Trophoblast cell (in vitro differentiated cells and primary cell): ENCODE measurements around the gene PHC1. TPM values are rescaled to one million over a fixed set of nuclear protein-coding genes. Genes with fewer than 3 reads are reported as not detected.
"Not testable (repeated sequence)": the region's sequence is repeated elsewhere in the genome, so short reads cannot be mapped to it uniquely, and the experiment has no call there.

Source experiments
- DNase-seq, 2 donors: peaks; one replicate each; pipeline ENCODE4 v3.0.0-alpha.2; 2016
- H2AFZ ChIP-seq: 2 replicates; pipeline ENCODE4 v1.6.1; 2013; ENCODE audit warnings: low read length, moderate library complexity, mild to moderate bottlenecking; ENCODE audit not compliant: insufficient read depth, poor library complexity
- H2AK5ac ChIP-seq: 2 replicates; pipeline ENCODE4 v1.6.1; 2013; ENCODE audit warnings: mild to moderate bottlenecking, low read length
- H2BK120ac ChIP-seq: 2 replicates; pipeline ENCODE4 v1.6.1; 2013; ENCODE audit warnings: low read length, mild to moderate bottlenecking, moderate library complexity; ENCODE audit not compliant: insufficient read depth, poor library complexity
- H2BK12ac ChIP-seq: 2 replicates; pipeline ENCODE4 v1.6.1; 2013; ENCODE audit warnings: mild to moderate bottlenecking, low read length, moderate library complexity
- H2BK5ac ChIP-seq: 2 replicates; pipeline ENCODE4 v1.6.1; 2013; ENCODE audit warnings: low read length, low read depth, moderate library complexity, mild to moderate bottlenecking; ENCODE audit not compliant: poor library complexity
- H3K14ac ChIP-seq: 2 replicates; pipeline ENCODE4 v1.6.1; 2013; ENCODE audit warnings: mild to moderate bottlenecking, low read length
- H3K18ac ChIP-seq: 2 replicates; pipeline ENCODE4 v1.6.1; 2013; ENCODE audit warnings: mild to moderate bottlenecking, low read length
- H3K23ac ChIP-seq: 2 replicates; pipeline ENCODE4 v1.6.1; 2013; ENCODE audit warnings: low read length
- H3K27ac ChIP-seq: 2 replicates; pipeline ENCODE4 v1.5.1; 2013; ENCODE audit warnings: low read depth, mild to moderate bottlenecking, inconsistent platforms, low read length, moderate library complexity
- H3K27me3 ChIP-seq: 2 replicates; pipeline ENCODE4 v1.6.1; 2013; ENCODE audit warnings: inconsistent platforms, mild to moderate bottlenecking, low read length, moderate library complexity; ENCODE audit not compliant: insufficient read depth
- H3K36me3 ChIP-seq, 2 experiments: 1 replicate in 1 of 2; 2 replicates in 1 of 2; pipeline ENCODE4 v1.6.1; 2013; ENCODE audit warnings: low read length in 2 of 2, mild to moderate bottlenecking in 2 of 2, moderate library complexity in 1 of 2; ENCODE audit not compliant: insufficient read depth in 2 of 2, control insufficient read depth in 1 of 2
- H3K4ac ChIP-seq: 2 replicates; pipeline ENCODE4 v1.6.1; 2013; ENCODE audit warnings: low read depth, mild to moderate bottlenecking, low read length, moderate library complexity
- H3K4me1 ChIP-seq, 2 experiments: 1 replicate in 1 of 2; 2 replicates in 1 of 2; pipeline ENCODE4 v1.6.1; 2013; ENCODE audit warnings: low read length in 2 of 2, mild to moderate bottlenecking in 2 of 2, moderate library complexity in 1 of 2; ENCODE audit not compliant: insufficient read depth in 2 of 2, control insufficient read depth in 1 of 2
- H3K4me2 ChIP-seq: 2 replicates; pipeline ENCODE4 v1.6.1; 2013; ENCODE audit warnings: inconsistent platforms, mild to moderate bottlenecking, low read length, moderate library complexity
- H3K4me3 ChIP-seq: 2 replicates; pipeline ENCODE4 v1.5.1; 2013; ENCODE audit warnings: mild to moderate bottlenecking, low read depth, low read length, inconsistent platforms
- H3K79me1 ChIP-seq: one replicate; pipeline ENCODE4 v1.6.1; 2013; ENCODE audit warnings: low read length
- H3K79me2 ChIP-seq: 2 replicates; pipeline ENCODE4 v1.6.1; 2013; ENCODE audit warnings: low read length, mild to moderate bottlenecking; ENCODE audit not compliant: control insufficient read depth, insufficient read depth, poor library complexity
- H3K9ac ChIP-seq: 2 replicates; pipeline ENCODE4 v1.6.1; 2013; ENCODE audit warnings: mild to moderate bottlenecking, low read length
- H3K9me3 ChIP-seq: 2 replicates; pipeline ENCODE4 v1.6.1; 2013; ENCODE audit warnings: low read depth, mild to moderate bottlenecking, control low read depth, inconsistent platforms, low read length; ENCODE audit not compliant: insufficient read depth
- H4K12ac ChIP-seq: 2 replicates; pipeline ENCODE4 v1.6.1; 2013; ENCODE audit warnings: low read depth, mild to moderate bottlenecking, low read length, moderate library complexity
- H4K8ac ChIP-seq: 2 replicates; pipeline ENCODE4 v1.6.1; 2013; ENCODE audit warnings: low read depth, mild to moderate bottlenecking, low read length, moderate library complexity
- H4K91ac ChIP-seq: one replicate; pipeline ENCODE4 v1.6.1; 2013; ENCODE audit warnings: low read depth, mild to moderate bottlenecking, low read length, moderate library complexity
- WGBS: extraction: QIAGEN DNeasy Blood & Tissue Kit; methylation state at CpG from one replicate; pipeline ENCODE4 v1.1.7; 2013; ENCODE audit warnings: missing lambda C conversion rate; ENCODE audit not compliant: insufficient read length, insufficient coverage; ENCODE audit errors: extremely low coverage; 5-methylcytosine and 5-hydroxymethylcytosine counted together
- polyA plus RNA-seq: library from polyadenylated mRNA; stranded (reverse); fragments of 200-250 nt; gene quantifications from 2 replicates; pipeline ENCODE4 v1.2.3, GENCODE V29; 2013

The PHC1 gene
- 79.9 and 84.1 TPM in 2 replicates for polyA plus RNA-seq

GRCh38 chr12:8914033-8914715 lies at the start of gene PHC1:
PHC1 (plus strand) TSS chr12:8914509; CDS start chr12:8917678, 3,169 bp downstream.
- no CpG with 5 or more reads among the region's 57 CpGs for WGBS
- not testable (repeated sequence) for H3K4me1 ChIP-seq, H3K23ac ChIP-seq, H3K36me3 ChIP-seq, H3K27me3 ChIP-seq, H3K79me2 ChIP-seq, H3K9me3 ChIP-seq
- Histone ChIP-seq H4K8ac (peak within 1 kb of the TSS; percentile 80), H3K27ac (peak within 1 kb of the TSS; percentile 93), H2BK120ac (peak within 1 kb of the TSS; percentile 59), H2BK5ac (peak within 1 kb of the TSS; percentile 81), H3K4me3 (peak within 1 kb of the TSS; percentile 82), H3K4me2 (peak within 1 kb of the TSS; percentile 69), H2AK5ac (peak within 1 kb of the TSS; percentile 39), H4K12ac (peak within 1 kb of the TSS; percentile 34), H3K4ac (peak within 1 kb of the TSS; percentile 53), H3K18ac (peak within 1 kb of the TSS; percentile 43), H3K79me1 (peaks cover 10% of the 10 kb centered on the region), H2AFZ (peak within 1 kb of the TSS; percentile 97), H3K14ac (peak within 1 kb of the TSS; percentile 80), H3K9ac (peak within 1 kb of the TSS; percentile 28), H2BK12ac (peak within 1 kb of the TSS; percentile 39), H4K91ac (peak within 1 kb of the TSS; percentile 75)
- DNase-seq: peak; percentile 73 to 79

- no peak overlapping the region for H2BK5ac ChIP-seq
- no peaks in the 10 kb centered on the region for H3K9me3 ChIP-seq
- no peak overlapping the region for H3K4me3 ChIP-seq
- no peak overlapping the region for H2BK120ac ChIP-seq
- no peaks in the 10 kb centered on the region for H3K36me3 ChIP-seq
- no peak overlapping the region for H3K18ac ChIP-seq
- no peak overlapping the region for H3K9ac ChIP-seq
- H3K4me1 ChIP-seq: no peaks in the 10 kb centered on the region
- H4K91ac ChIP-seq: no peak overlapping the region
- no peak overlapping the region for H4K8ac ChIP-seq
- no peak overlapping the region for H3K14ac ChIP-seq
- H3K4ac ChIP-seq: no peak overlapping the region
- no peak overlapping the region for H2AFZ ChIP-seq
- no peaks in the 10 kb centered on the region for H3K27me3 ChIP-seq
- H2AK5ac ChIP-seq: no peak overlapping the region
- DNase-seq: no peak
- H3K79me2 ChIP-seq: no peaks in the 10 kb centered on the region
- no peak overlapping the region for H3K4me2 ChIP-seq
- WGBS: no CpG with 5 or more reads among the region's 2 CpGs
- no peaks in the 10 kb centered on the region for H3K79me1 ChIP-seq
- no peak overlapping the region for H3K27ac ChIP-seq
- no peak overlapping the region for H2BK12ac ChIP-seq
- H4K12ac ChIP-seq: no peak overlapping the region
- H3K23ac ChIP-seq: no peak overlapping the region
Measured at GRCh38 chr12:8866429-8866828, 47.9 kb upstream of the PHC1 start.

- Histone ChIP-seq H2BK12ac (no peak overlapping the region), H2AFZ (no peak overlapping the region), H3K4me1 (no peaks in the 10 kb centered on the region), H4K12ac (no peak overlapping the region), H3K14ac (no peak overlapping the region), H3K9ac (no peak overlapping the region), H3K4me2 (no peak overlapping the region), H3K79me2 (no peaks in the 10 kb centered on the region), H3K79me1 (no peaks in the 10 kb centered on the region), H4K8ac (no peak overlapping the region), H3K9me3 (no peaks in the 10 kb centered on the region), H2AK5ac (no peak overlapping the region), H4K91ac (no peak overlapping the region), H3K36me3 (no peaks in the 10 kb centered on the region), H3K27me3 (no peaks in the 10 kb centered on the region), H3K23ac (no peak overlapping the region), H3K18ac (no peak overlapping the region), H3K4ac (no peak overlapping the region), H2BK120ac (no peak overlapping the region), H3K4me3 (no peak overlapping the region), H3K27ac (no peak overlapping the region), H2BK5ac (no peak overlapping the region)
- no peak for DNase-seq
Measured at GRCh38 chr12:8867009-8867408, 47.3 kb upstream of the PHC1 start.

GRCh38 chr12:8867786-8868185 lies 46.5 kb upstream of the PHC1 start:
- Histone ChIP-seq H2BK12ac (no peak overlapping the region), H3K79me1 (no peaks in the 10 kb centered on the region), H4K91ac (no peak overlapping the region), H2AFZ (no peak overlapping the region), H3K27me3 (no peaks in the 10 kb centered on the region), H3K4me1 (no peaks in the 10 kb centered on the region), H4K8ac (no peak overlapping the region), H2AK5ac (no peak overlapping the region), H3K36me3 (no peaks in the 10 kb centered on the region), H3K4me3 (no peak overlapping the region), H2BK5ac (no peak overlapping the region), H3K9ac (no peak overlapping the region), H4K12ac (no peak overlapping the region), H3K18ac (no peak overlapping the region), H3K79me2 (no peaks in the 10 kb centered on the region), H3K9me3 (no peaks in the 10 kb centered on the region), H3K4ac (no peak overlapping the region), H3K14ac (no peak overlapping the region), H3K4me2 (no peak overlapping the region), H3K23ac (no peak overlapping the region), H2BK120ac (no peak overlapping the region), H3K27ac (no peak overlapping the region)
- no CpG with 5 or more reads among the region's 6 CpGs for WGBS
- peak; percentile 75 to 85 for DNase-seq
